ENCODE results near the gene TRPC3. TPM values are rescaled to one million over a fixed set of nuclear protein-coding genes. Genes with fewer than 3 reads are reported as not detected.

The TRPC3 gene
- total and polyA plus RNA-seq, 12 donors = 0.07 to 2.1 (median 0.13) TPM; not detected in 1

DNA sequence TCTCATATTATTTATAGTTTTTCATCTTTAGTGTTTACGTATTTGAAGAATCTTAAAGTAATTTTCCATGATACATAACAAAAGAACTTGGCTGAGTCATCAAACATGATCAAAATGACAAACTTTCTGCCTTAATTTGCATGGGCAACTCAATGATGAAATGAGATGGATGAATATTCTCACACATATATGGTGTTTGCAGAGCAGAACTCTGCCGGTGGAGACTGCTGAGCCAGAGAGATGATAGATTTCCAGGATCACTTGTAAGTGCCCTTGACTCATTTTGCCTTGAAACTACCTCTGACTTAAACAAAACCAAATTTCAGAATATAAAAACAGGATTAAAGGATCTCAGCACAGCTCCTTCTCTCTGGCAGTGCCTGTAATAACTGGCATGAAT is 38.2 kb downstream of the TRPC3 start:
- WGBS, 4 donors = 49 to 62% (median 56%) methylated on average over 2 of the region's 2 CpGs
- H3K4me3 ChIP-seq = no peak overlapping the region
- TF ChIP-seq, protein P1, sequence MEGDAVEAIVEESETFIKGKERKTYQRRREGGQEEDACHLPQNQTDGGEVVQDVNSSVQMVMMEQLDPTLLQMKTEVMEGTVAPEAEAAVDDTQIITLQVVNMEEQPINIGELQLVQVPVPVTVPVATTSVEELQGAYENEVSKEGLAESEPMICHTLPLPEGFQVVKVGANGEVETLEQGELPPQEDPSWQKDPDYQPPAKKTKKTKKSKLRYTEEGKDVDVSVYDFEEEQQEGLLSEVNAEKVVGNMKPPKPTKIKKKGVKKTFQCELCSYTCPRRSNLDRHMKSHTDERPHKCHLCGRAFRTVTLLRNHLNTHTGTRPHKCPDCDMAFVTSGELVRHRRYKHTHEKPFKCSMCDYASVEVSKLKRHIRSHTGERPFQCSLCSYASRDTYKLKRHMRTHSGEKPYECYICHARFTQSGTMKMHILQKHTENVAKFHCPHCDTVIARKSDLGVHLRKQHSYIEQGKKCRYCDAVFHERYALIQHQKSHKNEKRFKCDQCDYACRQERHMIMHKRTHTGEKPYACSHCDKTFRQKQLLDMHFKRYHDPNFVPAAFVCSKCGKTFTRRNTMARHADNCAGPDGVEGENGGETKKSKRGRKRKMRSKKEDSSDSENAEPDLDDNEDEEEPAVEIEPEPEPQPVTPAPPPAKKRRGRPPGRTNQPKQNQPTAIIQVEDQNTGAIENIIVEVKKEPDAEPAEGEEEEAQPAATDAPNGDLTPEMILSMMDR (IDR thresholded peaks at IDR 0.05) = no peak
- TF ChIP-seq POLR2A (IDR thresholded peaks at IDR 0.05) = no peak
- H3K36me3 ChIP-seq (replicated peaks in 1 of 2) = no peaks in the 10 kb centered on the region
- no peaks in the 10 kb centered on the region for H3K9me3 ChIP-seq (replicated peaks in 1 of 3)
- no peaks in the 10 kb centered on the region for H3K4me1 ChIP-seq (replicated peaks in 1 of 2)
- intact Hi-C loops (cut with DNase I) = no loop called here
- DNase-seq = no peak
- no peaks in the 10 kb centered on the region for H3K27me3 ChIP-seq
- H3K27ac ChIP-seq = no peak overlapping the region

DNA sequence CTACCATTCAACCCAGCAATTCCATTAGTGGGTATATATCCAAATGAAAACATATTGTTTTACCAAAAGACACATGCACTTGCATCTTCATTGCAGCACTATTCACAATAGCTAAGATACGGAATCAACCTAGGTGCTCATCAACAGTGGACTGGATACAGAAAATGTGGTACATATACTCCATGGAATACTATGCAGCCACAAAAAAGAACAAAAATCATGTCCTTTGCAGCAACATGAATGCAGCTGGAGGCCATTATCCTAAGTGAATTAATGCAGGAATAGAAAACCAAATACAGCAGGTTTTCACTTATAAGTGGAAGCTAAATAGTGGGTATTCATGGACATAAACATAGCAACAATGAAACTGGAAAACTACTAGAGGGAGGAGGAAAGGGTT is 43.5 kb downstream of the TRPC3 start:
- H3K27me3 ChIP-seq = no peaks in the 10 kb centered on the region
- H3K36me3 ChIP-seq (replicated peaks in 1 of 2) = no peaks in the 10 kb centered on the region
- intact Hi-C loops (cut with DNase I) = no loop called here
- no peak for DNase-seq
- H3K4me3 ChIP-seq = no peak overlapping the region
- H3K4me1 ChIP-seq (replicated peaks in 1 of 2) = no peaks in the 10 kb centered on the region
- no peaks in the 10 kb centered on the region for H3K9me3 ChIP-seq (replicated peaks in 1 of 3)
- TF ChIP-seq, protein P1 (IDR thresholded peaks at IDR 0.05) = no peak
- no peak overlapping the region for H3K27ac ChIP-seq
- 79 to 91% (median 89%) methylated on average over 1 of the region's 1 CpG for WGBS, 4 donors

DNA sequence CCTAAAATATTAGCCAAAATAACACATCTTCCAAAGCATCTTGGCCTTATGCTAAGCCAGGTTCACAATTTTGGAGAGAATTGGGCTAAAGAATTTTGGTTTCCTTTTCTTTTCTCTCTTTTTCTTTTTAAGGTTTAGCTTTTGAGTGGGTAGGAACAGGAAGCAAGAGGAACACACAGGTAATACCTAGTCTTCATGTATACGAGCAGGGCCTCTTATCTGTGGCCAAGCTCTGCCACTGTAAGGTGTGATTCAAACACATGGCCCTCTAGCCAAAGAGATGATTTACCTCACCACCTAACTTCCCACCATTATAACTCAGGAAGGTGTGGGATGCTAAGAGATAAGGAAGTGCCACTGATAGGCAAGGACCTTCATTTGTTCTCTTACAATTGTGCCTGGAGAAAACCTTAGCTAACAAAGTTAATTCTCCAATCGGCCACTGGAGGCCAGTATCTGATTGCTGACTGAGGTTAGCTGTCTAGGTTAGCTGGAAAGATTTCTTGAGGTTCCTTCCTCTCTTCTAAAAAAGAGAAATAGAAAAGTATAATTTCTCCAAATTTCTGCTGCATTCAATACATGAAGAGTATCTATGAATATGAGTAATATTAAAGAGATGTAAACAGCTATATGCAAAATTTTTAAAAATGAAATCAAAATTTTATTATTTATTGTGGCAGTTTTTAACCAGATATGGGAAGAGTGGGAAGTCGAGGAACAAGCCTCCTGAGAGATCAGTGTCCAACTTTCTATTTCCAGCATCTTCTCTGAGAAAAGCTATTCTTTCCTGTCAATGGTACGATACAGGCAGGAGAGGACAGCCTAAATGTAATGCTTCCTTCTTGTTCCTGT is 51.5 kb downstream of the TRPC3 start:
- no peaks in the 10 kb centered on the region for H3K9me3 ChIP-seq (replicated peaks in 1 of 3)
- peak; percentile 35 to 75 (median 48) for DNase-seq
- TF ChIP-seq, protein P1 (IDR thresholded peaks at IDR 0.05) = peak; percentile 64 to 82 (median 76)
- no peak for TF ChIP-seq POLR2A (IDR thresholded peaks at IDR 0.05)
- WGBS, 4 donors = 49 to 58% (median 56%) methylated on average over 4 of the region's 4 CpGs
- H3K4me1 ChIP-seq (replicated peaks in 1 of 2) = no peaks in the 10 kb centered on the region
- H3K36me3 ChIP-seq (replicated peaks in 1 of 2) = no peaks in the 10 kb centered on the region
- H3K27ac ChIP-seq = no peak overlapping the region
- intact Hi-C loops (cut with DNase I) = no loop called here
- no peaks in the 10 kb centered on the region for H3K27me3 ChIP-seq
- no peak overlapping the region for H3K4me3 ChIP-seq

DNA sequence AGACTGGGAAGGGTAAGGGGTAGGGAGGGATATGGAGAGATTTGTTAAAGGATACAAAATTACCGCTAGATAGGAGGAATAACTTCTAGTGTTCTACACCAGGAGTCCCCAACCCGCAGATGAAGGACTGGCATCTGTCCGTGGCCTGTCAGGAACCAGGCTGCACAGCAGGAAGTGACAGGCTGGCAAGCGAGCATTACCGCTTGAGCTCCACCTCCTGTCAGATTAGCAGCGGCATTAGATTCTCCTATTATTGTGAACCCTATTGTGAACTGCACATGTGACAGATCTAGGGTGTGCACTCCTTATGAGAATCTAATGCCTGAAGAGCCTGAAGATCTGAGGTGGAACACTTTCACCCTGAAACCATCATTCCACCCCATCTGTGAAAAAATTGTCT is 53.7 kb downstream of the TRPC3 start:
- no peak for TF ChIP-seq POLR2A (IDR thresholded peaks at IDR 0.05)
- TF ChIP-seq, protein P1 (IDR thresholded peaks at IDR 0.05) = no peak
- no peaks in the 10 kb centered on the region for H3K9me3 ChIP-seq (replicated peaks in 1 of 3)
- H3K27me3 ChIP-seq = peaks cover 7% of the 10 kb centered on the region
- H3K4me1 ChIP-seq (replicated peaks in 1 of 2) = no peaks in the 10 kb centered on the region
- no peak overlapping the region for H3K27ac ChIP-seq
- 29 to 42% (median 36%) methylated on average over 6 of the region's 6 CpGs for WGBS, 4 donors
- DNase-seq = no peak
- no peak overlapping the region for H3K4me3 ChIP-seq
- intact Hi-C loops (cut with DNase I) = no loop called here
- no peaks in the 10 kb centered on the region for H3K36me3 ChIP-seq (replicated peaks in 1 of 2)
